HCT116 (cell line): Measurements from ENCODE around the gene KHDRBS2. TPM values are rescaled to one million over a fixed set of nuclear protein-coding genes. Genes with fewer than 3 reads are reported as not detected.

Experiments used
- ATAC-seq: fragments of 200-7000 bp; cut with Tn5 transposase; 2 replicates; pipeline ENCODE4 v1.9.1; 2020; ENCODE audit warnings: mild to moderate bottlenecking, moderate library complexity
- BruUV-seq: library from RNA; stranded (reverse); fragments of 400-500 nt; replicated peaks from 2 replicates; lab custom pipeline; 2021; lab: Mats Ljungman, UMichigan
- CTCF ChIA-PET: fragments of 300-600 bp; sonication (Branson Sonifier 250); formaldehyde crosslinking; loops from one replicate; lab custom pipeline; 2021; ENCODE audit warnings: antibody characterized with exemption; lab: Charles Lee
- POLR2A ChIA-PET: fragments of 300-600, 350-600 bp; sonication (Branson Sonifier 250); formaldehyde crosslinking; loops from one replicate; lab custom pipeline; 2021; ENCODE audit warnings: antibody characterized with exemption; lab: Charles Lee
- RAD21 ChIA-PET, 2 experiments: fragments of 300-600 bp; sonication (Branson Sonifier 250); formaldehyde crosslinking; loops; one replicate each; lab custom pipeline; 2023; ENCODE audit warnings: low total read pairs in 2 of 2; ENCODE audit not compliant: uncharacterized antibody in 2 of 2, unreplicated experiment in 2 of 2, low non-redundant PET in 1 of 2; lab: Charles Lee
- DNase-seq: peaks from one replicate; pipeline ENCODE4 v3.0.0-alpha.2; 2010; ENCODE audit warnings: low read depth, low spot score
- H2AFZ ChIP-seq: fragments of 200-600 bp; shearing (Covaris generic), sonication (generic); 2 replicates; pipeline ENCODE4 v1.6.1; 2017; ENCODE audit warnings: low read depth, mixed run types, mixed read lengths, antibody characterized with exemption, low read length; ENCODE audit not compliant: poor library complexity, severe bottlenecking
- H3K27ac ChIP-seq: 2 replicates; pipeline ENCODE4 v1.5.1; 2012; ENCODE audit warnings: low read depth, low read length
- H3K27me3 ChIP-seq: fragments of 200-600 bp; sonication (generic); 2 replicates; pipeline ENCODE4 v1.6.1; 2016; ENCODE audit warnings: mixed run types, low read length, mixed read lengths; ENCODE audit not compliant: insufficient read depth
- H3K36me3 ChIP-seq, 2 experiments: fragments of 200-500 bp in 1 of 2; fragments of 200-600 bp in 1 of 2; sonication (Bioruptor generic) in 1 of 2; sonication (generic) in 1 of 2; 2 replicates each; pipeline versions ENCODE4 v1.5.1 to v1.6.1; 2014 to 2016; ENCODE audit warnings: low read length in 2 of 2, inconsistent platforms in 1 of 2, mixed read lengths in 1 of 2, mixed run types in 1 of 2; ENCODE audit not compliant: insufficient read depth in 2 of 2, control insufficient read depth in 1 of 2
- H3K4me1 ChIP-seq, 2 experiments: fragments of 200-600 bp in 1 of 2; sonication (generic) in 1 of 2; 2 replicates each; pipeline versions ENCODE4 v1.5.1 to v1.6.1; 2012 to 2017; ENCODE audit warnings: low read length in 2 of 2, inconsistent platforms in 1 of 2, mild to moderate bottlenecking in 1 of 2, mixed read lengths in 1 of 2, mixed run types in 1 of 2, moderate library complexity in 1 of 2; ENCODE audit not compliant: insufficient read depth in 2 of 2, control insufficient read depth in 1 of 2
- H3K4me2 ChIP-seq: fragments of 200-600 bp; sonication (generic); 2 replicates; pipeline ENCODE4 v1.6.1; 2017; ENCODE audit warnings: mixed run types, low read length, mixed read lengths
- H3K4me3 ChIP-seq, 2 experiments: fragments of 200-600 bp in 1 of 2; sonication (generic) in 1 of 2; replicated peaks in 1 of 2; 2 replicates each; pipeline ENCODE4 v1.5.1; 2011 to 2016; ENCODE audit warnings: low read length in 2 of 2, control low read depth in 1 of 2, low read depth in 1 of 2, mild to moderate bottlenecking in 1 of 2, mixed read lengths in 1 of 2, mixed run types in 1 of 2
- H3K79me2 ChIP-seq: fragments of 200-600 bp; sonication (generic); 2 replicates; pipeline ENCODE4 v1.6.1; 2017; ENCODE audit warnings: mild to moderate bottlenecking, mixed run types, low read length, moderate library complexity, mixed read lengths; ENCODE audit not compliant: insufficient read depth
- H3K9ac ChIP-seq: fragments of 200-600 bp; sonication (generic); 2 replicates; pipeline ENCODE4 v1.6.1; 2016; ENCODE audit warnings: low read length, mixed read lengths
- H3K9me2 ChIP-seq: fragments of 200-600 bp; sonication (generic), shearing (Covaris generic); 2 replicates; pipeline ENCODE4 v1.6.1; 2017; ENCODE audit warnings: mixed run types, mild to moderate bottlenecking, moderate library complexity; ENCODE audit not compliant: insufficient read depth
- H3K9me3 ChIP-seq, 2 experiments: fragments of 200-500 bp in 1 of 2; fragments of 200-600 bp in 1 of 2; sonication (Bioruptor generic) in 1 of 2; sonication (generic) in 1 of 2; 2 replicates each; pipeline ENCODE4 v1.6.1; 2014 to 2017; ENCODE audit warnings: low read length in 2 of 2, mixed read lengths in 2 of 2, inconsistent platforms in 1 of 2, low read depth in 1 of 2, mild to moderate bottlenecking in 1 of 2, mixed run types in 1 of 2, moderate library complexity in 1 of 2; ENCODE audit not compliant: control insufficient read depth in 1 of 2, insufficient read depth in 1 of 2
- H4K20me1 ChIP-seq: fragments of 200-600 bp; sonication (generic), shearing (Covaris generic); 2 replicates; pipeline ENCODE4 v1.6.1; 2017; ENCODE audit warnings: mixed run types, mild to moderate bottlenecking, moderate library complexity; ENCODE audit not compliant: insufficient read depth
- CBX3 ChIP-seq: IDR thresholded peaks from 2 replicates; pipeline ENCODE4 v1.6.1; 2012; ENCODE audit warnings: low read depth
- CEBPB ChIP-seq: IDR thresholded peaks from 2 replicates; pipeline ENCODE4 v1.6.1; 2012; ENCODE audit warnings: low read depth
- EGR1 ChIP-seq: IDR thresholded peaks from 2 replicates; pipeline ENCODE4 v1.6.1; 2012; ENCODE audit warnings: low read depth
- ELF1 ChIP-seq: IDR thresholded peaks from 2 replicates; pipeline ENCODE4 v1.6.1; 2012; ENCODE audit warnings: low read depth, borderline replicate concordance
- EZH2 ChIP-seq: fragments of 200-600 bp; sonication (generic); IDR thresholded peaks from 2 replicates; pipeline ENCODE4 v1.6.1; 2017; ENCODE audit warnings: antibody characterized with exemption, mixed run types
- EZH2phosphoT487 ChIP-seq: fragments of 200-600 bp; IDR thresholded peaks from 2 replicates; pipeline ENCODE4 v1.6.1; 2018; ENCODE audit warnings: antibody characterized with exemption, borderline replicate concordance
- FOSL1 ChIP-seq: IDR thresholded peaks from 2 replicates; pipeline ENCODE4 v1.6.1; 2012; ENCODE audit warnings: low read depth
- JUND ChIP-seq: IDR thresholded peaks from 2 replicates; pipeline ENCODE4 v1.6.1; 2012
- POLR2A ChIP-seq: IDR thresholded peaks from 2 replicates; pipeline ENCODE4 v1.7.0; 2011; ENCODE audit warnings: borderline replicate concordance; ENCODE audit not compliant: insufficient read depth, insufficient read length; ENCODE audit errors: extremely low read depth
- POLR2AphosphoS5 ChIP-seq: IDR thresholded peaks from 2 replicates; pipeline ENCODE4 v1.6.1; 2011; ENCODE audit warnings: mild to moderate bottlenecking, low read depth, low read length, moderate library complexity
- SP1 ChIP-seq: IDR thresholded peaks from 2 replicates; pipeline ENCODE4 v1.6.1; 2012; ENCODE audit warnings: low read depth
- SRF ChIP-seq: IDR thresholded peaks from 2 replicates; pipeline ENCODE4 v1.6.1; 2012; ENCODE audit warnings: low read depth
- YY1 ChIP-seq: IDR thresholded peaks from 2 replicates; pipeline ENCODE4 v1.6.1; 2011; ENCODE audit warnings: low read length, low read depth, moderate library complexity, mild to moderate bottlenecking; ENCODE audit not compliant: insufficient replicate concordance; ENCODE audit errors: extremely low read depth
- ZFX ChIP-seq: fragments of 450-650 bp; IDR thresholded peaks from 2 replicates; pipeline ENCODE4 v1.6.1; 2017
- ZNF274 ChIP-seq: fragments of 200-500 bp; sonication (Bioruptor generic); IDR thresholded peaks from 2 replicates; pipeline ENCODE4 v1.6.1; 2014; ENCODE audit warnings: mild to moderate bottlenecking, low read depth, low read length, inconsistent platforms
- intact Hi-C: fragments of 100-400 bp; cut with micrococcal nuclease; formaldehyde crosslinking; loops from 2 replicates; pipeline ENCODE4 v1.10.0; 2022
- total RNA-seq: library from RNA; stranded (reverse); gene quantifications from one replicate; pipeline ENCODE4 v1.2.1, GENCODE V29; 2021; ENCODE audit not compliant: unreplicated experiment
- TF ChIP-seq, protein P1 (sequence below), 3 experiments: fragments of 200-600 bp in 1 of 3; sonication (generic) in 1 of 3; IDR thresholded peaks in 2 of 3; conservative IDR thresholded peaks in 1 of 3; 2 replicates each; pipeline ENCODE4 v1.5.1; 2012 to 2017; ENCODE audit warnings: low read depth in 2 of 3, low read length in 2 of 3, antibody characterized with exemption in 1 of 3, borderline replicate concordance in 1 of 3, control low read depth in 1 of 3, mild to moderate bottlenecking in 1 of 3, mixed read lengths in 1 of 3, mixed run types in 1 of 3, moderate library complexity in 1 of 3; ENCODE audit not compliant: insufficient read depth in 1 of 3
- TF ChIP-seq, protein P2 (sequence below): IDR thresholded peaks from 2 replicates; pipeline ENCODE4 v1.6.1; 2012; ENCODE audit warnings: low read depth
- TF ChIP-seq, protein P3 (sequence below): IDR thresholded peaks from 2 replicates; pipeline ENCODE4 v1.6.1; 2012

KHDRBS2 gene
- total RNA-seq, 1 experiment from 2014 or later: not detected

DNA sequence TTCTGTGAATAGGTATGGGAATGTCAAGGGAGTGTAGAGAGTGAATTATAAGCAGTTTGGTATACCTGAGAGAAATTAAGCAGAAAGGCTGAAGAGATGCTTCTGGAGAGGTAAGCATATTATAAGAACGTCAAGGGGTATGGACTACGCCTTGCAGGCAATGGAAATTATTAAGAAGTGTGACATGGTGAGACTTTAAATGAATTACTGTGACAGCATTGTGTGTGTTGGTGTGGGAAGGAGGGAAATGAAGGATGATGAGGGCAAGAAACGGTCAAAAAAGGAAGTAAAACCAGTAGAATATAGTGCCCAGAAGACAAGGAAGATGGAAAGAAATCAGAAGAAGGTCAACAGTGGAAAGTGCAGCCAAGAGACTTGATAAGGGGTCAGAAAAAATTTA lies 5.9 kb downstream of the KHDRBS2 start:
- intact Hi-C loops: no loop called here
- ChIA-PET RAD21 (no interaction called here), POLR2A (no interaction called here)

DNA sequence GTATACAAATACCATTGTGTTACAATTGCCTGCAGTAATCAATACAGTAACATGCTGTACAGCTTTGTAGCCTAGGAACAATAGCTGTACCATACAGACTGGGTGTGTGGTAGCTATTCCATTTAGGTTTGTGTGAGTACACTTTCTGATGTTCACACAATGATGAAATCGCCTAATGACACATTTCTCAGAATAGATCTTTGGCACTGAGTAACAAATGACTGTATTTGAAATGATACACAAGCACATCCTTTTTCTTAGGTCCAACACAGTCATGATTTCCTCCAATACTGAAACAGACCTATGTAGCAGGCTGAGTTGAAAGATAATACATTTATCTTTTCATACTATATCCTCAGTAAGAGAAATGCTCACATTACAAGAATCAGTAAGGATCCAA lies 13.9 kb downstream of the KHDRBS2 start:
- no TSS peak for BruUV-seq
- intact Hi-C loops: no loop called here
- H2AFZ ChIP-seq: no peak overlapping the region
- no peaks in the 10 kb centered on the region for H3K9me2 ChIP-seq
- ChIA-PET CTCF (no interaction called here), POLR2A (no interaction called here), RAD21 (no interaction called here)
- no peaks in the 10 kb centered on the region for H3K36me3 ChIP-seq
- no peak for ATAC-seq
- peaks cover 3 to 7% of the 10 kb centered on the region in 2 experiments; a peak in 2 of 4 replicates for H3K9me3 ChIP-seq
- H4K20me1 ChIP-seq: no peaks in the 10 kb centered on the region
- no peak overlapping the region for H3K27ac ChIP-seq
- H3K4me3 ChIP-seq: no peak overlapping the region
- DNase-seq: no peak
- no peaks in the 10 kb centered on the region for H3K27me3 ChIP-seq
- no peaks in the 10 kb centered on the region for H3K4me1 ChIP-seq
- no peak overlapping the region for H3K4me2 ChIP-seq
- H3K79me2 ChIP-seq: no peaks in the 10 kb centered on the region
- H3K9ac ChIP-seq: no peak overlapping the region
- TF ChIP-seq YY1 (no peak), ZFX (no peak), EGR1 (no peak), ELF1 (no peak), JUND (no peak), SRF (no peak), EZH2 (no peak), EZH2phosphoT487 (no peak), SP1 (no peak), POLR2AphosphoS5 (no peak), POLR2A (no peak), ZNF274 (no peak), FOSL1 (no peak), CEBPB (no peak)
- TF ChIP-seq, protein P1, sequence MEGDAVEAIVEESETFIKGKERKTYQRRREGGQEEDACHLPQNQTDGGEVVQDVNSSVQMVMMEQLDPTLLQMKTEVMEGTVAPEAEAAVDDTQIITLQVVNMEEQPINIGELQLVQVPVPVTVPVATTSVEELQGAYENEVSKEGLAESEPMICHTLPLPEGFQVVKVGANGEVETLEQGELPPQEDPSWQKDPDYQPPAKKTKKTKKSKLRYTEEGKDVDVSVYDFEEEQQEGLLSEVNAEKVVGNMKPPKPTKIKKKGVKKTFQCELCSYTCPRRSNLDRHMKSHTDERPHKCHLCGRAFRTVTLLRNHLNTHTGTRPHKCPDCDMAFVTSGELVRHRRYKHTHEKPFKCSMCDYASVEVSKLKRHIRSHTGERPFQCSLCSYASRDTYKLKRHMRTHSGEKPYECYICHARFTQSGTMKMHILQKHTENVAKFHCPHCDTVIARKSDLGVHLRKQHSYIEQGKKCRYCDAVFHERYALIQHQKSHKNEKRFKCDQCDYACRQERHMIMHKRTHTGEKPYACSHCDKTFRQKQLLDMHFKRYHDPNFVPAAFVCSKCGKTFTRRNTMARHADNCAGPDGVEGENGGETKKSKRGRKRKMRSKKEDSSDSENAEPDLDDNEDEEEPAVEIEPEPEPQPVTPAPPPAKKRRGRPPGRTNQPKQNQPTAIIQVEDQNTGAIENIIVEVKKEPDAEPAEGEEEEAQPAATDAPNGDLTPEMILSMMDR (IDR thresholded peaks at IDR 0.05 in 2 of 3, conservative IDR thresholded peaks at IDR 0.05 in 1 of 3; ENCODE audit: borderline replicate concordance in 1 of 3, insufficient read depth in 1 of 3, low read depth in 2 of 3, low read length in 2 of 3): no peak
- TF ChIP-seq, protein P2, sequence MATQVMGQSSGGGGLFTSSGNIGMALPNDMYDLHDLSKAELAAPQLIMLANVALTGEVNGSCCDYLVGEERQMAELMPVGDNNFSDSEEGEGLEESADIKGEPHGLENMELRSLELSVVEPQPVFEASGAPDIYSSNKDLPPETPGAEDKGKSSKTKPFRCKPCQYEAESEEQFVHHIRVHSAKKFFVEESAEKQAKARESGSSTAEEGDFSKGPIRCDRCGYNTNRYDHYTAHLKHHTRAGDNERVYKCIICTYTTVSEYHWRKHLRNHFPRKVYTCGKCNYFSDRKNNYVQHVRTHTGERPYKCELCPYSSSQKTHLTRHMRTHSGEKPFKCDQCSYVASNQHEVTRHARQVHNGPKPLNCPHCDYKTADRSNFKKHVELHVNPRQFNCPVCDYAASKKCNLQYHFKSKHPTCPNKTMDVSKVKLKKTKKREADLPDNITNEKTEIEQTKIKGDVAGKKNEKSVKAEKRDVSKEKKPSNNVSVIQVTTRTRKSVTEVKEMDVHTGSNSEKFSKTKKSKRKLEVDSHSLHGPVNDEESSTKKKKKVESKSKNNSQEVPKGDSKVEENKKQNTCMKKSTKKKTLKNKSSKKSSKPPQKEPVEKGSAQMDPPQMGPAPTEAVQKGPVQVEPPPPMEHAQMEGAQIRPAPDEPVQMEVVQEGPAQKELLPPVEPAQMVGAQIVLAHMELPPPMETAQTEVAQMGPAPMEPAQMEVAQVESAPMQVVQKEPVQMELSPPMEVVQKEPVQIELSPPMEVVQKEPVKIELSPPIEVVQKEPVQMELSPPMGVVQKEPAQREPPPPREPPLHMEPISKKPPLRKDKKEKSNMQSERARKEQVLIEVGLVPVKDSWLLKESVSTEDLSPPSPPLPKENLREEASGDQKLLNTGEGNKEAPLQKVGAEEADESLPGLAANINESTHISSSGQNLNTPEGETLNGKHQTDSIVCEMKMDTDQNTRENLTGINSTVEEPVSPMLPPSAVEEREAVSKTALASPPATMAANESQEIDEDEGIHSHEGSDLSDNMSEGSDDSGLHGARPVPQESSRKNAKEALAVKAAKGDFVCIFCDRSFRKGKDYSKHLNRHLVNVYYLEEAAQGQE: no peak
- TF ChIP-seq, protein P3, sequence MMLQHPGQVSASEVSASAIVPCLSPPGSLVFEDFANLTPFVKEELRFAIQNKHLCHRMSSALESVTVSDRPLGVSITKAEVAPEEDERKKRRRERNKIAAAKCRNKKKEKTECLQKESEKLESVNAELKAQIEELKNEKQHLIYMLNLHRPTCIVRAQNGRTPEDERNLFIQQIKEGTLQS: no peak

More for the DNA sequence above, 5.9 kb downstream of the KHDRBS2 start:
- Histone ChIP-seq H3K4me3 (no peak overlapping the region), H3K4me1 (no peaks in the 10 kb centered on the region), H3K36me3 (no peaks in the 10 kb centered on the region), H3K9me3 (peaks cover 7 to 9% of the 10 kb centered on the region in 2 experiments; a peak in 2 of 4 replicates), H2AFZ (no peak overlapping the region), H3K9me2 (no peaks in the 10 kb centered on the region), H4K20me1 (no peaks in the 10 kb centered on the region)
- CTCF ChIA-PET: no interaction called here
- no TSS peak for BruUV-seq
- TF ChIP-seq CBX3 (no peak), CEBPB (no peak), POLR2AphosphoS5 (no peak)
- TF ChIP-seq, all 23 proteins: peak for 0
- Histone ChIP-seq H3K79me2 (no peaks in the 10 kb centered on the region), H3K27ac (no peak overlapping the region), H3K9ac (no peak overlapping the region), H3K27me3 (no peaks in the 10 kb centered on the region), H3K4me2 (no peak overlapping the region)
- DNase-seq (no peak), ATAC-seq (no peak)
